B cell (primary cell): ENCODE results near the gene ING3. TPM values are rescaled to one million over a fixed set of nuclear protein-coding genes. Genes with fewer than 3 reads are reported as not detected.

Source experiments
- ATAC-seq: fragments of 200-7000 bp; cut with Tn5 transposase; one replicate; pipeline ENCODE4 v1.10.0; 2021; ENCODE audit warnings: low read depth, mild to moderate bottlenecking, moderate number of reproducible peaks, moderate library complexity
- CTCF ChIA-PET: fragments of 350-600 bp; sonication (Branson Sonifier 250); formaldehyde crosslinking; loops from one replicate; lab custom pipeline; 2021; ENCODE audit warnings: antibody characterized with exemption, inconsistent platforms; lab: Charles Lee
- POLR2A ChIA-PET: fragments of 350-600 bp; sonication (Branson Sonifier 250); formaldehyde crosslinking; loops from one replicate; lab custom pipeline; 2021; ENCODE audit warnings: antibody characterized with exemption; lab: Charles Lee
- DNase-seq: peaks from one replicate; pipeline ENCODE4 v3.0.0; 2013
- H2AFZ ChIP-seq: 2 replicates; pipeline ENCODE4 v1.6.1; 2012; ENCODE audit warnings: mild to moderate bottlenecking, low read depth, low read length; ENCODE audit not compliant: insufficient read depth, poor library complexity, severe bottlenecking
- H3K27ac ChIP-seq, 2 donors: 1 replicate in 1 of 2; 2 replicates in 1 of 2; pipeline ENCODE4 v1.5.1; 2012 to 2013; ENCODE audit warnings: low read length in 2 of 2, mild to moderate bottlenecking in 2 of 2, moderate library complexity in 1 of 2
- H3K27me3 ChIP-seq, 4 experiments: fragments of 200-600 bp in 1 of 4; sonication (generic) in 1 of 4; replicated peaks in 1 of 4; 1 replicate in 2 of 4; 2 replicates in 2 of 4; pipeline versions ENCODE4 v1.6.1 to v1.7.0; 2013 to 2016; ENCODE audit warnings: low read length in 3 of 4, mild to moderate bottlenecking in 2 of 4, mixed read lengths in 1 of 4, moderate library complexity in 1 of 4; ENCODE audit not compliant: insufficient read depth in 4 of 4, control insufficient read depth in 3 of 4; ENCODE audit errors: control extremely low read depth in 1 of 4
- H3K36me3 ChIP-seq, 2 experiments: replicated peaks in 1 of 2; 1 replicate in 1 of 2; 2 replicates in 1 of 2; pipeline versions ENCODE4 v1.6.1 to v1.7.1; 2013; ENCODE audit warnings: low read length in 1 of 2; ENCODE audit not compliant: insufficient read depth in 2 of 2, control insufficient read depth in 1 of 2; ENCODE audit errors: control extremely low read depth in 1 of 2, extremely low read depth in 1 of 2
- H3K4me1 ChIP-seq, 2 donors: fragments of 200-600 bp in 1 of 2; sonication (generic) in 1 of 2; 1 replicate in 1 of 2; 2 replicates in 1 of 2; pipeline versions ENCODE4 v1.5.1 to v1.6.1; 2013 to 2017; ENCODE audit warnings: low read length in 2 of 2; ENCODE audit not compliant: control insufficient read depth in 2 of 2, insufficient read depth in 2 of 2
- H3K4me2 ChIP-seq: replicated peaks from 2 replicates; pipeline ENCODE3; 2012; ENCODE audit warnings: mild to moderate bottlenecking, low read depth, low read length; ENCODE audit not compliant: poor library complexity, severe bottlenecking
- H3K4me3 ChIP-seq, 5 experiments: fragments of 200-600 bp in 1 of 5; sonication (generic) in 1 of 5; 1 replicate in 3 of 5; 2 replicates in 2 of 5; pipeline versions ENCODE4 v1.5.1 to v1.7.0; 2011 to 2016; ENCODE audit warnings: low read length in 4 of 5, mild to moderate bottlenecking in 4 of 5, low read depth in 2 of 5, control low read depth in 1 of 5, moderate library complexity in 1 of 5; ENCODE audit not compliant: insufficient read depth in 1 of 5; ENCODE audit errors: control extremely low read depth in 1 of 5, extremely low read depth in 1 of 5
- H3K79me2 ChIP-seq: fragments of 200-600 bp; sonication (generic); one replicate; pipeline ENCODE4 v1.6.0; 2016; ENCODE audit warnings: low read length; ENCODE audit not compliant: control insufficient read depth, insufficient read depth
- H3K9ac ChIP-seq: fragments of 200-600 bp; sonication (generic); 2 replicates; pipeline ENCODE4 v1.6.1; 2017; ENCODE audit warnings: mild to moderate bottlenecking, low read length, moderate library complexity
- H3K9me3 ChIP-seq, 3 donors: one replicate each; pipeline versions ENCODE4 v1.6.1 to v1.7.1; 2013; ENCODE audit warnings: low read length in 2 of 3; ENCODE audit not compliant: control insufficient read depth in 2 of 3, insufficient read depth in 1 of 3; ENCODE audit errors: control extremely low read depth in 1 of 3
- H4K20me1 ChIP-seq: 2 replicates; pipeline ENCODE4 v1.6.0; 2012; ENCODE audit warnings: mild to moderate bottlenecking, low read length; ENCODE audit not compliant: insufficient read depth, control insufficient read depth, poor library complexity, severe bottlenecking
- H3K27ac Mint-ChIP-seq: one replicate; pipeline ENCODE4 v1.8.0; 2021; ENCODE audit warnings: mixed read lengths
- H3K27me3 Mint-ChIP-seq: one replicate; pipeline ENCODE4 v1.8.0; 2021; ENCODE audit warnings: mixed read lengths
- H3K4me1 Mint-ChIP-seq: one replicate; pipeline ENCODE4 v1.8.0; 2021; ENCODE audit warnings: mixed read lengths
- H3K4me3 Mint-ChIP-seq: one replicate; pipeline ENCODE4 v1.8.0; 2021; ENCODE audit warnings: mixed read lengths
- H3K9me3 Mint-ChIP-seq: one replicate; pipeline ENCODE4 v1.8.0; 2022; ENCODE audit warnings: mixed read lengths; ENCODE audit not compliant: insufficient read depth
- EZH2 ChIP-seq: IDR thresholded peaks from 2 replicates; pipeline ENCODE4 v1.6.1; 2012; ENCODE audit warnings: borderline replicate concordance, low read depth, mild to moderate bottlenecking, moderate library complexity, low read length; ENCODE audit not compliant: insufficient read depth, poor library complexity, severe bottlenecking
- WGBS: methylation state at CpG from one replicate; pipeline ENCODE4 v1.1.5; 2013; ENCODE audit warnings: missing lambda C conversion rate; ENCODE audit not compliant: insufficient coverage; 5-methylcytosine and 5-hydroxymethylcytosine counted together
- intact Hi-C: fragments of 100-400 bp; cut with micrococcal nuclease; formaldehyde crosslinking; loops from one replicate; pipeline ENCODE4 v1.10.0; 2022
- polyA plus RNA-seq: library from polyadenylated mRNA; depleted of rRNA; stranded (reverse); fragments of >200 nt; gene quantifications from 2 replicates; pipeline ENCODE4 v1.2.3, GENCODE V29; 2012
- total RNA-seq, 2 donors: library from RNA; stranded (reverse); fragments of 120-200 nt in 1 of 2; gene quantifications; 1 replicate in 1 of 2; 2 replicates in 1 of 2; pipeline versions ENCODE4 v1.2.3 to v1.2.4, GENCODE V29; 2013 to 2022
- TF ChIP-seq, protein P1 (sequence below): fragments of 200-600 bp; IDR thresholded peaks from one replicate; pipeline ENCODE4 v1.8.0; 2022; ENCODE audit warnings: antibody characterized with exemption, mild to moderate bottlenecking

ING3 gene
- total and polyA plus RNA-seq, 2 donors (not counting 1 experiment from before 2014, with no cell fraction given) = 29.5 to 38.0 TPM

DNA sequence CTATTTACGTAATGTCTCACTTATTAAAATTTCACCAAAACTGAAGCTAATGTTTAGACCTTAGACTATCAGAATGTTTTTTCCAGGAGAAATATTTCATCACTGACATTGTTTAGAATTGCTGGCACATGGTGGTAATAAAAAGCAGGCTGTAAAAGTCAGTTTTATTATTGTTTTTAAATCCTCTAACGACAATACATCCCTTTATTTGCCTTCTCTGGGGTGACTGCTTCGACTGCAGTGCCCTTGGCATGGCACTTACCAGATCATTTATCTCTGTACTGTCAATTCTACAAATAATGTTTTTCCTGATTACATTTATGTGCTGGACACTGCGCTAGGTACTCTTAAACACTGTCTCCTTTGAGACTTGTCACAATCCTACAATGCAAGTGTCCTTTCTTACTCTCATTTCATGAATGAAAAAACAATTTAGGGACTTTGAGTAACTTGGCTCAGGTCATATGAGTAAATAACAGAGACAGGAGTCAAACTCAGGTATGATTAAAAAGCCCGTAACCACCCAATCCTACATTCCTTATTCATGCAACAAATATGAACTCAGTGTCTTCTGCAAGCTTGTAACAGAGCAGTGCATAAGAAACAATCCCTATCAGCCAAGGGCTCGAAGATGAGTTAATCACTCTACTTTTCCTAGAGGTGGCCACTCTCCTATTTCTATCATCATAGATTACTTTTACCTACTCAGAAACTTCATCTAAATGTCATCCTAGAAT lies 5.6 kb upstream of the ING3 start:
- no peak overlapping the region for H3K27ac Mint-ChIP-seq
- intact Hi-C loops = no loop called here
- no peaks in the 10 kb centered on the region for H4K20me1 ChIP-seq
- ChIA-PET POLR2A (no interaction called here), CTCF (no interaction called here)
- peaks cover 3% of the 10 kb centered on the region for H3K27me3 Mint-ChIP-seq
- H3K36me3 ChIP-seq = no peaks in the 10 kb centered on the region
- no peaks in the 10 kb centered on the region for H3K27me3 ChIP-seq
- H2AFZ ChIP-seq = no peak overlapping the region
- TF ChIP-seq, protein P1, sequence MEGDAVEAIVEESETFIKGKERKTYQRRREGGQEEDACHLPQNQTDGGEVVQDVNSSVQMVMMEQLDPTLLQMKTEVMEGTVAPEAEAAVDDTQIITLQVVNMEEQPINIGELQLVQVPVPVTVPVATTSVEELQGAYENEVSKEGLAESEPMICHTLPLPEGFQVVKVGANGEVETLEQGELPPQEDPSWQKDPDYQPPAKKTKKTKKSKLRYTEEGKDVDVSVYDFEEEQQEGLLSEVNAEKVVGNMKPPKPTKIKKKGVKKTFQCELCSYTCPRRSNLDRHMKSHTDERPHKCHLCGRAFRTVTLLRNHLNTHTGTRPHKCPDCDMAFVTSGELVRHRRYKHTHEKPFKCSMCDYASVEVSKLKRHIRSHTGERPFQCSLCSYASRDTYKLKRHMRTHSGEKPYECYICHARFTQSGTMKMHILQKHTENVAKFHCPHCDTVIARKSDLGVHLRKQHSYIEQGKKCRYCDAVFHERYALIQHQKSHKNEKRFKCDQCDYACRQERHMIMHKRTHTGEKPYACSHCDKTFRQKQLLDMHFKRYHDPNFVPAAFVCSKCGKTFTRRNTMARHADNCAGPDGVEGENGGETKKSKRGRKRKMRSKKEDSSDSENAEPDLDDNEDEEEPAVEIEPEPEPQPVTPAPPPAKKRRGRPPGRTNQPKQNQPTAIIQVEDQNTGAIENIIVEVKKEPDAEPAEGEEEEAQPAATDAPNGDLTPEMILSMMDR = no peak
- no peak for TF ChIP-seq EZH2
- no peak overlapping the region for H3K4me2 ChIP-seq
- no peak for ATAC-seq
- WGBS = 97% methylated on average over 2 of the region's 6 CpGs
- H3K4me1 ChIP-seq = peaks cover 5 to 6% of the 10 kb centered on the region in 2 donors
- peaks cover 7% of the 10 kb centered on the region for H3K4me1 Mint-ChIP-seq
- H3K9me3 Mint-ChIP-seq = no peaks in the 10 kb centered on the region
- no peak overlapping the region for H3K27ac ChIP-seq
- no peaks in the 10 kb centered on the region for H3K79me2 ChIP-seq
- no peak overlapping the region for H3K9ac ChIP-seq
- no peak overlapping the region for H3K4me3 ChIP-seq
- no peak for DNase-seq
- no peak overlapping the region for H3K4me3 Mint-ChIP-seq
- no peaks in the 10 kb centered on the region for H3K9me3 ChIP-seq

DNA sequence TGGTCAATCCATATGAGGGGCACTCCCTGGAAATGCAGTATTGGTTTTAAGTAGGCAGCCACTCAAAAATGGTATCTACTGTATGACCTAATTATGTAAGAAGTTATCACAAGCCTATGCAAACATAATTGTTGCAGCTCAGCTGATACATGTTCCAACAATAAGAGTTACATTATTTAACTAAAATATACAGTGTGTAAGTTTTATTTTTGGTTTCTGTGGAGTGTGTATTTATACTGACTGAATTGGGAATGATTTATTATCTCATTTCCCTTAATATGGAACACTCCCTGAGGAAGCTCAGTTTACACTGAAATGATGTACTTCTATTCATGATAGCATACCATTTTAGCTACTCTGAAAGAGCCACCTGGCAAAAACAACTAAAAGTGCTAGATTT lies 2.6 kb upstream of the ING3 start:
- POLR2A ChIA-PET = no interaction called here
- H3K9me3 Mint-ChIP-seq = no peaks in the 10 kb centered on the region
- DNase-seq (no peak), ATAC-seq (no peak)
- no peak overlapping the region for H3K27ac Mint-ChIP-seq
- H3K27me3 Mint-ChIP-seq = peaks cover 3% of the 10 kb centered on the region
- peak overlapping the region; percentile 40 for H3K4me3 Mint-ChIP-seq
- Histone ChIP-seq H3K36me3 (peaks cover 1 to 2% of the 10 kb centered on the region in 2 experiments), H3K79me2 (peaks cover 19% of the 10 kb centered on the region), H3K9me3 (no peaks in the 10 kb centered on the region), H2AFZ (no peak overlapping the region), H3K4me1 (peaks cover 14 to 15% of the 10 kb centered on the region in 2 donors), H3K4me3 (no peak overlapping the region), H3K27me3 (no peaks in the 10 kb centered on the region), H3K4me2 (no peak overlapping the region), H3K27ac (no peak overlapping the region), H3K9ac (no peak overlapping the region), H4K20me1 (peaks cover 9% of the 10 kb centered on the region)
- CTCF ChIA-PET = interaction anchor here (1.2 kb wide), 1 partner anchor 156 kb away, joined by 4 read pairs; no protein-coding TSS in a partner anchor
- peaks cover 20% of the 10 kb centered on the region for H3K4me1 Mint-ChIP-seq
- intact Hi-C loops = no loop called here
- TF ChIP-seq EZH2 = no peak
- TF ChIP-seq, protein P1 = no peak
